IMR-90 (cell line): Measurements from ENCODE around the gene APP.

Experiments
- CEBPB ChIP-seq: IDR thresholded peaks from 2 replicates; pipeline ENCODE4 v1.6.1; 2012; ENCODE audit warnings: low read depth, low read length, improper control_type of control experiment
- CHD1 ChIP-seq: IDR thresholded peaks from 2 replicates; pipeline ENCODE4 v1.6.1; 2012; ENCODE audit warnings: low read depth, low read length, improper control_type of control experiment
- CTCF ChIP-seq: conservative IDR thresholded peaks from 2 replicates; pipeline ENCODE4 v1.5.1; 2012; ENCODE audit warnings: mild to moderate bottlenecking, low read depth, low read length, improper control_type of control experiment
- ELK1 ChIP-seq: fragments of 150-350 bp; IDR thresholded peaks from 2 replicates; pipeline ENCODE4 v1.6.1; 2016; ENCODE audit warnings: low read depth, mild to moderate bottlenecking, low read length, moderate library complexity, borderline replicate concordance
- POLR2A ChIP-seq: IDR thresholded peaks from 2 replicates; pipeline ENCODE4 v1.6.1; 2012; ENCODE audit warnings: mild to moderate bottlenecking, low read depth, low read length
- RAD21 ChIP-seq: IDR thresholded peaks from 2 replicates; pipeline ENCODE4 v1.6.1; 2012; ENCODE audit warnings: low read length, improper control_type of control experiment
- RCOR1 ChIP-seq: IDR thresholded peaks from 2 replicates; pipeline ENCODE4 v1.6.1; 2012; ENCODE audit warnings: mild to moderate bottlenecking, low read length, improper control_type of control experiment; ENCODE audit not compliant: insufficient replicate concordance
- RFX5 ChIP-seq: IDR thresholded peaks from 2 replicates; pipeline ENCODE4 v1.8.0; 2012; ENCODE audit warnings: low read depth, mild to moderate bottlenecking, low read length, moderate library complexity
- SMC3 ChIP-seq: fragments of 150-350 bp; IDR thresholded peaks from 2 replicates; pipeline ENCODE4 v1.6.1; 2016; ENCODE audit warnings: low read depth, mild to moderate bottlenecking, antibody characterized with exemption, low read length, moderate library complexity
- USF2 ChIP-seq: fragments of 150-350 bp; IDR thresholded peaks from 2 replicates; pipeline ENCODE4 v1.6.1; 2017; ENCODE audit warnings: mild to moderate bottlenecking, antibody characterized with exemption, low read length, low read depth

GRCh38 chr21:25901330-25901979, 269.1 kb downstream of the APP start:
- TF ChIP-seq CTCF (no peak), SMC3 (no peak), POLR2A (no peak), ELK1 (no peak), RCOR1 (no peak), CHD1 (no peak), USF2 (no peak), RFX5 (no peak), RAD21 (no peak), CEBPB (no peak)
